Spleen (tissue), 11 donors: Measurements from ENCODE around the gene RWDD2A. TPM values are rescaled to one million over a fixed set of nuclear protein-coding genes. Genes with fewer than 3 reads are reported as not detected.

Experiments
- DNase-seq: peaks from one replicate; pipeline ENCODE4 v3.0.0-alpha.2; 2020
- H3K27ac ChIP-seq, 8 donors: fragments of 200-600 bp; sonication (generic) in 7 of 8; 1 replicate in 4 of 8; 2 replicates in 4 of 8; pipeline versions ENCODE4 v1.5.0 to v1.8.0; 2016 to 2021; ENCODE audit warnings: inconsistent platforms in 4 of 8, mild to moderate bottlenecking in 4 of 8, moderate library complexity in 1 of 8
- H3K27me3 ChIP-seq, 7 donors: fragments of 200-600 bp; sonication (generic) in 6 of 7; replicated peaks in 1 of 7; 1 replicate in 4 of 7; 2 replicates in 3 of 7; pipeline versions ENCODE4 v1.5.0 to v1.8.0; 2016 to 2021; ENCODE audit warnings: inconsistent platforms in 3 of 7, mild to moderate bottlenecking in 1 of 7
- H3K36me3 ChIP-seq, 6 donors: fragments of 200-600 bp; sonication (generic) in 5 of 6; 1 replicate in 4 of 6; 2 replicates in 2 of 6; pipeline versions ENCODE4 v1.5.0 to v1.8.0; 2016 to 2021; ENCODE audit warnings: inconsistent platforms in 2 of 6
- H3K4me1 ChIP-seq, 6 donors: fragments of 200-600 bp; sonication (generic) in 5 of 6; 1 replicate in 3 of 6; 2 replicates in 3 of 6; pipeline versions ENCODE4 v1.5.0 to v1.8.0; 2016 to 2021; ENCODE audit warnings: inconsistent platforms in 3 of 6
- H3K4me3 ChIP-seq, 8 donors: fragments of 200-600 bp; sonication (generic) in 7 of 8; 1 replicate in 4 of 8; 2 replicates in 4 of 8; pipeline versions ENCODE4 v1.5.0 to v1.8.0; 2016 to 2021; ENCODE audit warnings: inconsistent platforms in 4 of 8, mild to moderate bottlenecking in 4 of 8, moderate library complexity in 2 of 8
- H3K9me3 ChIP-seq, 8 donors: fragments of 200-600 bp; sonication (generic) in 7 of 8; 1 replicate in 4 of 8; 2 replicates in 4 of 8; pipeline versions ENCODE4 v1.5.0 to v1.8.0; 2016 to 2021; ENCODE audit warnings: inconsistent platforms in 4 of 8
- CTCF ChIP-seq, 11 experiments: fragments of 200-600 bp in 7 of 11; fragments of 450-650 bp in 4 of 11; sonication (generic) in 4 of 11; IDR thresholded peaks in 8 of 11; conservative IDR thresholded peaks in 3 of 11; 1 replicate in 7 of 11; 2 replicates in 4 of 11; pipeline versions ENCODE4 v1.4.0 to v1.8.0; 2016 to 2021; ENCODE audit warnings: antibody characterized with exemption in 11 of 11, inconsistent platforms in 4 of 11, mild to moderate bottlenecking in 1 of 11
- POLR2A ChIP-seq, 3 donors: fragments of 450-650 bp; IDR thresholded peaks; one replicate each; pipeline ENCODE4 v1.5.1; 2017; ENCODE audit warnings: antibody characterized with exemption in 3 of 3, mild to moderate bottlenecking in 1 of 3
- POLR2AphosphoS5 ChIP-seq, 3 donors: sonication (generic); formaldehyde crosslinking; IDR thresholded peaks; one replicate each; pipeline ENCODE4 v1.5.1; 2017; ENCODE audit warnings: antibody characterized with exemption in 3 of 3
- whole genome bisulfite sequencing, 5 donors: extraction: QIAGEN DNeasy Blood & Tissue Kit in 3 of 5; methylation state at CpG; one replicate each; pipeline versions ENCODE4 v1.1.5 to v1.1.7; 2013 to 2018; 5-methylcytosine and 5-hydroxymethylcytosine counted together
- intact Hi-C: fragments of 100-400 bp; cut with DNase I; formaldehyde crosslinking; loops from one replicate; pipeline ENCODE4 v1.15.0; 2023; ENCODE audit warnings: low total_unique reads
- polyA plus RNA-seq, 3 donors: library from polyadenylated mRNA; stranded (reverse); fragments of 200-250 nt; gene quantifications; one replicate each; pipeline ENCODE4 v1.2.1, GENCODE V29; 2013
- total RNA-seq, 7 donors: library from RNA; depleted of rRNA in 3 of 7; stranded (reverse); fragments of >200 nt in 3 of 7; fragmentation: NEBNext Ultra II Directional in 4 of 7; extraction: Animal tissue kit (Norgen Biotek cat#: 25700) in 4 of 7; gene quantifications; one replicate each; pipeline versions ENCODE4 v1.1.0 to v1.2.1, GENCODE V29; 2016 to 2021
- donor health status: healthy with polysubstance abuse.
- donor health status: DM: no; HTN: no; CAD: no; lungs with moderate emphysema.
- donor health status: DM: no; HTN: no; CAD: no.
- donor health status: Bipolar disorder and iron deficiency.
- donor health status: healthy.
- donor health status: DM: no; HTN: no; CAD: no.
- donor health status: DM: yes; HTN: yes; CAD: no.

Gene RWDD2A
- total and polyA plus RNA-seq, 10 donors, result 1.9 to 4.2 (median 2.7) TPM

- Histone ChIP-seq H3K4me1 (no peaks in the 10 kb centered on the region), H3K36me3 (peaks cover 0 to 100% (median 39%) of the 10 kb centered on the region in 6 donors), H3K9me3 (no peaks in the 10 kb centered on the region), H3K27ac (no peak overlapping the region), H3K27me3 (no peaks in the 10 kb centered on the region), H3K4me3 (no peak overlapping the region)
- intact Hi-C loops, result no loop called here
- no peak for DNase-seq
- TF ChIP-seq CTCF (IDR thresholded peaks at IDR 0.05 in 8 of 11, conservative IDR thresholded peaks at IDR 0.05 in 3 of 11) (no peak), POLR2AphosphoS5 (IDR thresholded peaks at IDR 0.05) (no peak), POLR2A (IDR thresholded peaks at IDR 0.05) (no peak)
Observed at GRCh38 chr6:83180426-83180950, 12.7 kb upstream of the RWDD2A start.

DNA sequence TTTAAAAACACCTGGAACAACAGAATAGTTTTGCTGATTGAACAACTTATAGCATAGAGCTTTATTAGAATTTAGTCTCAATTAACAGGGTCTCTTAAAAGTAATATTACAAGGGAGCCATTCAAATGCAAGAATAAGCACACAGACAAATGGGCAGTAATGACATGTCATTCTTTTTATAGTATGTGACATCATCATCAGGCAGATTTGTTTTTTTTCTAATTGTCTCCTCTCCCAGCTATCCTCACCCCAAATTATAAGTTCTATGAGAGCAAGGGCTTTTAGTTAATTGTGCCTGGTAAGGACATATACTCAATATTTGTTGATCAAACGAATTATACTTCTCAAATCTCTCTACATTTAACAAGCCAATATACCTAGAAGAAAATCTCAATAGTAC lies 11.0 kb upstream of the RWDD2A start:
- no peak for TF ChIP-seq POLR2A (IDR thresholded peaks at IDR 0.05)
- no peak for TF ChIP-seq POLR2AphosphoS5 (IDR thresholded peaks at IDR 0.05)
- TF ChIP-seq CTCF (IDR thresholded peaks at IDR 0.05 in 8 of 11, conservative IDR thresholded peaks at IDR 0.05 in 3 of 11), result no peak
- no peak for DNase-seq
- Histone ChIP-seq H3K27me3 (no peaks in the 10 kb centered on the region), H3K4me3 (no peak overlapping the region), H3K36me3 (peaks cover 0 to 97% (median 45%) of the 10 kb centered on the region in 6 donors), H3K9me3 (no peaks in the 10 kb centered on the region), H3K4me1 (no peaks in the 10 kb centered on the region), H3K27ac (no peak overlapping the region)
- 81 to 95% (median 81%) methylated on average over 1 of the region's 1 CpG for WGBS, 5 donors
- intact Hi-C loops, result no loop called here

GRCh38 chr6:83183082-83183828 lies 9.9 kb upstream of the RWDD2A start:
- no peak overlapping the region for H3K27ac ChIP-seq
- no peaks in the 10 kb centered on the region for H3K27me3 ChIP-seq
- no peak for DNase-seq
- no peak for TF ChIP-seq CTCF (IDR thresholded peaks at IDR 0.05 in 8 of 11, conservative IDR thresholded peaks at IDR 0.05 in 3 of 11)
- TF ChIP-seq POLR2A (IDR thresholded peaks at IDR 0.05), result no peak
- no peak for TF ChIP-seq POLR2AphosphoS5 (IDR thresholded peaks at IDR 0.05)
- 73 to 89% (median 86%) methylated on average over 9 of the region's 9 CpGs for WGBS, 5 donors
- no peaks in the 10 kb centered on the region for H3K4me1 ChIP-seq
- intact Hi-C loops, result no loop called here
- H3K4me3 ChIP-seq, result no peak overlapping the region
- peaks cover 0 to 97% (median 46%) of the 10 kb centered on the region in 6 donors for H3K36me3 ChIP-seq
- no peaks in the 10 kb centered on the region for H3K9me3 ChIP-seq

DNA sequence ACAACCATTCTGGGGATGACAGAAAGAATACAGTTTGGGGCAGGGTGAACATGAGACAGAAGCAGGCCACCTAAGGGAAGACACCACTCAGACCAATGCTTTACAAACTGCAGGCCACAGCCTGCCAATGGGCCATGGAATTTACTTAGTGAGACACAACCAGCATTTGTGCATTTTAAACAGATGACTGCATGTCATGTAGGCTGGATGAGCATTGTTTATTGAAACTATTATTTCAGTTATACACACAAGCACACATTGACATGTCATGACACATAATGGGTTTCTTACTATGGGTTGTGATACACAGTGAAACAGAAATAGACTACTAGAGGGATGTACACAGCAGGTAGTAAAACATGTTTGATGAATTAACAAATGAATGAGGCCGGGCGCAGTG lies 8.1 kb upstream of the RWDD2A start:
- no peak overlapping the region for H3K4me3 ChIP-seq
- no peak for TF ChIP-seq POLR2A (IDR thresholded peaks at IDR 0.05)
- TF ChIP-seq POLR2AphosphoS5 (IDR thresholded peaks at IDR 0.05), result no peak
- no peak for TF ChIP-seq CTCF (IDR thresholded peaks at IDR 0.05 in 8 of 11, conservative IDR thresholded peaks at IDR 0.05 in 3 of 11)
- H3K36me3 ChIP-seq, result peaks cover 0 to 98% (median 42%) of the 10 kb centered on the region in 6 donors
- no peak overlapping the region for H3K27ac ChIP-seq
- WGBS, 5 donors, result 93 to 100% (median 98%) methylated on average over 2 of the region's 2 CpGs
- no peak for DNase-seq
- no peaks in the 10 kb centered on the region for H3K27me3 ChIP-seq
- peaks cover 0 to 13% (median 0%) of the 10 kb centered on the region in 6 donors for H3K4me1 ChIP-seq
- no peaks in the 10 kb centered on the region for H3K9me3 ChIP-seq
- intact Hi-C loops, result no loop called here
